Measurements from ENCODE around the gene DCP1B. TPM values are rescaled to one million over a fixed set of nuclear protein-coding genes. Genes with fewer than 3 reads are reported as not detected.

DCP1B gene
- total RNA-seq, 1 experiment from 2014 or later, result 11.8 TPM

GRCh38 chr12:1907652-1908611 is 96.3 kb downstream of the DCP1B start:
- peak in 1 of 2 experiments; percentile 36 for DNase-seq
- H3K27ac ChIP-seq, result no peak overlapping the region
- H3K36me3 ChIP-seq, result no peaks in the 10 kb centered on the region
- peaks cover 8% of the 10 kb centered on the region; the same call in 1 of the 2 replicates for H3K9me3 ChIP-seq (replicated peaks)
- H3K4me1 ChIP-seq, result peaks cover 17% of the 10 kb centered on the region
- no peak overlapping the region for H3K4me3 ChIP-seq
- H3K27me3 ChIP-seq, result no peaks in the 10 kb centered on the region

GRCh38 chr12:1906579-1906978 is 97.7 kb downstream of the DCP1B start:
- H3K36me3 ChIP-seq, result no peaks in the 10 kb centered on the region
- no peak overlapping the region for H3K27ac ChIP-seq
- no peak overlapping the region for H3K4me3 ChIP-seq
- H3K9me3 ChIP-seq (replicated peaks), result peaks cover 8% of the 10 kb centered on the region; the same call in 1 of the 2 replicates
- H3K27me3 ChIP-seq, result no peaks in the 10 kb centered on the region
- DNase-seq, result no peak
- H3K4me1 ChIP-seq, result peaks cover 5% of the 10 kb centered on the region

GRCh38 chr12:1904875-1905274 is 99.4 kb downstream of the DCP1B start:
- Histone ChIP-seq H3K27me3 (no peaks in the 10 kb centered on the region), H3K4me3 (no peak overlapping the region), H3K9me3 (replicated peaks) (peaks cover 8% of the 10 kb centered on the region; the same call in 1 of the 2 replicates), H3K27ac (no peak overlapping the region), H3K36me3 (no peaks in the 10 kb centered on the region), H3K4me1 (no peaks in the 10 kb centered on the region)
- DNase-seq, result no peak

GRCh38 chr12:1896964-1897363 is 107.3 kb downstream of the DCP1B start:
- Histone ChIP-seq H3K4me3 (no peak overlapping the region), H3K27ac (no peak overlapping the region), H3K36me3 (no peaks in the 10 kb centered on the region), H3K4me1 (no peaks in the 10 kb centered on the region), H3K9me3 (replicated peaks) (peaks cover 3% of the 10 kb centered on the region), H3K27me3 (no peaks in the 10 kb centered on the region)
- no peak for DNase-seq

Other genes starting within 250 kb of the DCP1B start
- not detected in 2 replicates for gene LRTM2, start 183.9 kb downstream of the DCP1B start, total RNA-seq (2014; rRNA removed; shearing (Covaris generic))
- gene CACNA2D4, start 85.8 kb downstream of the DCP1B start, total RNA-seq (2014; rRNA removed; shearing (Covaris generic)), result 2.7 and 3.6 TPM in 2 replicates
- gene CACNA1C, start 48.5 kb upstream of the DCP1B start, total RNA-seq (2014; rRNA removed; shearing (Covaris generic)), result not detected in 2 replicates

Data from SJCRH30 (cell line).